ENCODE measurements around the gene NFE2.
"Not testable (repeated sequence)": the region's sequence is repeated elsewhere in the genome, so short reads cannot be mapped to it uniquely, and the experiment has no call there.

GRCh38 chr12:54312309-54312708 lies 11.5 kb upstream of the NFE2 start:
- TF ChIP-seq, protein P1, sequence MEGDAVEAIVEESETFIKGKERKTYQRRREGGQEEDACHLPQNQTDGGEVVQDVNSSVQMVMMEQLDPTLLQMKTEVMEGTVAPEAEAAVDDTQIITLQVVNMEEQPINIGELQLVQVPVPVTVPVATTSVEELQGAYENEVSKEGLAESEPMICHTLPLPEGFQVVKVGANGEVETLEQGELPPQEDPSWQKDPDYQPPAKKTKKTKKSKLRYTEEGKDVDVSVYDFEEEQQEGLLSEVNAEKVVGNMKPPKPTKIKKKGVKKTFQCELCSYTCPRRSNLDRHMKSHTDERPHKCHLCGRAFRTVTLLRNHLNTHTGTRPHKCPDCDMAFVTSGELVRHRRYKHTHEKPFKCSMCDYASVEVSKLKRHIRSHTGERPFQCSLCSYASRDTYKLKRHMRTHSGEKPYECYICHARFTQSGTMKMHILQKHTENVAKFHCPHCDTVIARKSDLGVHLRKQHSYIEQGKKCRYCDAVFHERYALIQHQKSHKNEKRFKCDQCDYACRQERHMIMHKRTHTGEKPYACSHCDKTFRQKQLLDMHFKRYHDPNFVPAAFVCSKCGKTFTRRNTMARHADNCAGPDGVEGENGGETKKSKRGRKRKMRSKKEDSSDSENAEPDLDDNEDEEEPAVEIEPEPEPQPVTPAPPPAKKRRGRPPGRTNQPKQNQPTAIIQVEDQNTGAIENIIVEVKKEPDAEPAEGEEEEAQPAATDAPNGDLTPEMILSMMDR (IDR thresholded peaks at IDR 0.05) = not testable (repeated sequence)
- TF ChIP-seq ZFX (IDR thresholded peaks at IDR 0.05; ENCODE audit: borderline replicate concordance) = not testable (repeated sequence)
